GM12878 (cell line): ENCODE measurements around the gene ARHGAP5.

ENCODE experiments used
- BCL11A ChIP-seq: IDR thresholded peaks from 2 replicates; pipeline ENCODE4 v1.6.1; 2011; ENCODE audit warnings: low read depth, low read length
- CREB1 ChIP-seq: IDR thresholded peaks from 2 replicates; pipeline ENCODE4 v1.6.1; 2012; ENCODE audit warnings: low read depth, mild to moderate bottlenecking, inconsistent platforms
- EZH2 ChIP-seq: IDR thresholded peaks from 2 replicates; pipeline ENCODE4 v1.6.1; 2012; ENCODE audit warnings: low read depth, mild to moderate bottlenecking, control low read depth, inconsistent platforms, low read length, borderline replicate concordance; ENCODE audit not compliant: control insufficient read depth
- STAT3 ChIP-seq: IDR thresholded peaks from 2 replicates; pipeline ENCODE4 v1.6.1; 2011; ENCODE audit warnings: low read depth, low read length, improper control_type of control experiment
- TF ChIP-seq, protein P1 (sequence below), 3 experiments: IDR thresholded peaks in 2 of 3; conservative IDR thresholded peaks in 1 of 3; 2 replicates each; pipeline ENCODE4 v1.5.1; 2011; ENCODE audit warnings: low read depth in 3 of 3, low read length in 3 of 3, mild to moderate bottlenecking in 3 of 3, control low read depth in 2 of 3, moderate library complexity in 2 of 3, inconsistent platforms in 1 of 3, mixed read lengths in 1 of 3; ENCODE audit not compliant: control insufficient read depth in 2 of 3, insufficient read depth in 1 of 3; ENCODE audit errors: extremely low read depth in 1 of 3
- TF ChIP-seq, protein P2 (sequence below): IDR thresholded peaks from 2 replicates; pipeline ENCODE4 v1.6.1; 2011; ENCODE audit warnings: borderline replicate concordance, low read depth, mild to moderate bottlenecking, moderate library complexity, mixed read lengths, low read length; ENCODE audit not compliant: insufficient read depth; ENCODE audit errors: extremely low read length
- TF ChIP-seq, protein P3 (sequence below): IDR thresholded peaks from 2 replicates; pipeline ENCODE4 v1.6.1; 2012; ENCODE audit warnings: low read length, inconsistent platforms
- TF ChIP-seq, protein P4 (sequence below): fragments of 450-650 bp; formaldehyde crosslinking; IDR thresholded peaks from 2 replicates; pipeline ENCODE4 v1.4.0; 2020; ENCODE audit warnings: mild to moderate bottlenecking, moderate library complexity
- TF ChIP-seq, protein P5 (sequence below): fragments of 450-650 bp; formaldehyde crosslinking; IDR thresholded peaks from 2 replicates; pipeline ENCODE4 v1.4.0; 2022; ENCODE audit warnings: mild to moderate bottlenecking, moderate library complexity

DNA sequence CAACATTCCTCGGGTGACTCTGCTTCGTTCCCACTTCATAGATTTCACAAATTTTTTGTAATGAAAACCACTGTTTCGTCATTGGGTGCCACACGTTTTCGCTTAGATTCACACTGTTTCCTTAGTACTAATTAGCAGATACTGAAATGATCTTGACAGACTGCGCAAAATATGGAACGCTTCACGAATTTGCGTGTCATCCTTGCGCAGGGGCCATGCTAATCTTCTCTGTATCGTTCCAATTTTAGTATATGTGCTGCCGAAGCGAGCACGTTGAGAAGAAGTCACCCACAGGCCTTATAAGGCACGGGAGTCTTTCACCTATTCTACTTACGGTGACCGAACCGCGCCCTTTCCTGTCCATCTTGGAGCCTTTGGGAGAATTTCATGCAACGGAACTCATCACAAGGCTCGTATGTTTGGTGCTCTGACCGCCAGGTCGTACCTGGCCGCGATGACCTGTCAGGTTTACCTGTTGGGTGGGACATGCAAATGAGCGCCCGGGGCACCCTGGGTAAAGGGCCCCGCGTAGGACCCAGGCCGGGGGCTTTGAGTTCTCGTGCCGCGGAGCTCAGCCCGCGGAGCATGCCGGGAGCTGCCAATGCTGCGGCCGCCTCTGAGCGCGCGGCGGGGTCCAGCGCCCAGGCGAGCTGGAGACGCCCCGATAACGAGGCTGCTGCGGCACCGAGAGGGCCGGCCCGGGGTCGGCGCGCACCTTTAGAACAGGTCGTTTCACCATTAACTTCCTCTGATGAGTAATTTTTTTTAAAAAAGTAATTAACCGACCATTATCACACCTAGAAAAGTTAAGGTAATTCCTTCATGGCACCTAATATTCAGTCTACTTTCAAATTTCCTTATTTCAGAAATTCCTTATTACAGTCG is 126.1 kb downstream of the ARHGAP5 start, which contains the start of gene RNU6-8:
- TF ChIP-seq, protein P1, sequence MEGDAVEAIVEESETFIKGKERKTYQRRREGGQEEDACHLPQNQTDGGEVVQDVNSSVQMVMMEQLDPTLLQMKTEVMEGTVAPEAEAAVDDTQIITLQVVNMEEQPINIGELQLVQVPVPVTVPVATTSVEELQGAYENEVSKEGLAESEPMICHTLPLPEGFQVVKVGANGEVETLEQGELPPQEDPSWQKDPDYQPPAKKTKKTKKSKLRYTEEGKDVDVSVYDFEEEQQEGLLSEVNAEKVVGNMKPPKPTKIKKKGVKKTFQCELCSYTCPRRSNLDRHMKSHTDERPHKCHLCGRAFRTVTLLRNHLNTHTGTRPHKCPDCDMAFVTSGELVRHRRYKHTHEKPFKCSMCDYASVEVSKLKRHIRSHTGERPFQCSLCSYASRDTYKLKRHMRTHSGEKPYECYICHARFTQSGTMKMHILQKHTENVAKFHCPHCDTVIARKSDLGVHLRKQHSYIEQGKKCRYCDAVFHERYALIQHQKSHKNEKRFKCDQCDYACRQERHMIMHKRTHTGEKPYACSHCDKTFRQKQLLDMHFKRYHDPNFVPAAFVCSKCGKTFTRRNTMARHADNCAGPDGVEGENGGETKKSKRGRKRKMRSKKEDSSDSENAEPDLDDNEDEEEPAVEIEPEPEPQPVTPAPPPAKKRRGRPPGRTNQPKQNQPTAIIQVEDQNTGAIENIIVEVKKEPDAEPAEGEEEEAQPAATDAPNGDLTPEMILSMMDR (IDR thresholded peaks at IDR 0.05 in 2 of 3, conservative IDR thresholded peaks at IDR 0.05 in 1 of 3; ENCODE audit: control insufficient read depth in 2 of 3, extremely low read depth in 1 of 3, insufficient read depth in 1 of 3, low read depth in 3 of 3, low read length in 3 of 3): no peak
- TF ChIP-seq, protein P2, sequence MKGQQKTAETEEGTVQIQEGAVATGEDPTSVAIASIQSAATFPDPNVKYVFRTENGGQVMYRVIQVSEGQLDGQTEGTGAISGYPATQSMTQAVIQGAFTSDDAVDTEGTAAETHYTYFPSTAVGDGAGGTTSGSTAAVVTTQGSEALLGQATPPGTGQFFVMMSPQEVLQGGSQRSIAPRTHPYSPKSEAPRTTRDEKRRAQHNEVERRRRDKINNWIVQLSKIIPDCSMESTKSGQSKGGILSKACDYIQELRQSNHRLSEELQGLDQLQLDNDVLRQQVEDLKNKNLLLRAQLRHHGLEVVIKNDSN: no peak
- no peak for TF ChIP-seq BCL11A
- no peak for TF ChIP-seq EZH2
- peak; percentile 41; the same call in 1 of the 2 replicates for TF ChIP-seq CREB1
- TF ChIP-seq, protein P3, sequence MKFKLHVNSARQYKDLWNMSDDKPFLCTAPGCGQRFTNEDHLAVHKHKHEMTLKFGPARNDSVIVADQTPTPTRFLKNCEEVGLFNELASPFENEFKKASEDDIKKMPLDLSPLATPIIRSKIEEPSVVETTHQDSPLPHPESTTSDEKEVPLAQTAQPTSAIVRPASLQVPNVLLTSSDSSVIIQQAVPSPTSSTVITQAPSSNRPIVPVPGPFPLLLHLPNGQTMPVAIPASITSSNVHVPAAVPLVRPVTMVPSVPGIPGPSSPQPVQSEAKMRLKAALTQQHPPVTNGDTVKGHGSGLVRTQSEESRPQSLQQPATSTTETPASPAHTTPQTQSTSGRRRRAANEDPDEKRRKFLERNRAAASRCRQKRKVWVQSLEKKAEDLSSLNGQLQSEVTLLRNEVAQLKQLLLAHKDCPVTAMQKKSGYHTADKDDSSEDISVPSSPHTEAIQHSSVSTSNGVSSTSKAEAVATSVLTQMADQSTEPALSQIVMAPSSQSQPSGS: no peak
- TF ChIP-seq, protein P4, sequence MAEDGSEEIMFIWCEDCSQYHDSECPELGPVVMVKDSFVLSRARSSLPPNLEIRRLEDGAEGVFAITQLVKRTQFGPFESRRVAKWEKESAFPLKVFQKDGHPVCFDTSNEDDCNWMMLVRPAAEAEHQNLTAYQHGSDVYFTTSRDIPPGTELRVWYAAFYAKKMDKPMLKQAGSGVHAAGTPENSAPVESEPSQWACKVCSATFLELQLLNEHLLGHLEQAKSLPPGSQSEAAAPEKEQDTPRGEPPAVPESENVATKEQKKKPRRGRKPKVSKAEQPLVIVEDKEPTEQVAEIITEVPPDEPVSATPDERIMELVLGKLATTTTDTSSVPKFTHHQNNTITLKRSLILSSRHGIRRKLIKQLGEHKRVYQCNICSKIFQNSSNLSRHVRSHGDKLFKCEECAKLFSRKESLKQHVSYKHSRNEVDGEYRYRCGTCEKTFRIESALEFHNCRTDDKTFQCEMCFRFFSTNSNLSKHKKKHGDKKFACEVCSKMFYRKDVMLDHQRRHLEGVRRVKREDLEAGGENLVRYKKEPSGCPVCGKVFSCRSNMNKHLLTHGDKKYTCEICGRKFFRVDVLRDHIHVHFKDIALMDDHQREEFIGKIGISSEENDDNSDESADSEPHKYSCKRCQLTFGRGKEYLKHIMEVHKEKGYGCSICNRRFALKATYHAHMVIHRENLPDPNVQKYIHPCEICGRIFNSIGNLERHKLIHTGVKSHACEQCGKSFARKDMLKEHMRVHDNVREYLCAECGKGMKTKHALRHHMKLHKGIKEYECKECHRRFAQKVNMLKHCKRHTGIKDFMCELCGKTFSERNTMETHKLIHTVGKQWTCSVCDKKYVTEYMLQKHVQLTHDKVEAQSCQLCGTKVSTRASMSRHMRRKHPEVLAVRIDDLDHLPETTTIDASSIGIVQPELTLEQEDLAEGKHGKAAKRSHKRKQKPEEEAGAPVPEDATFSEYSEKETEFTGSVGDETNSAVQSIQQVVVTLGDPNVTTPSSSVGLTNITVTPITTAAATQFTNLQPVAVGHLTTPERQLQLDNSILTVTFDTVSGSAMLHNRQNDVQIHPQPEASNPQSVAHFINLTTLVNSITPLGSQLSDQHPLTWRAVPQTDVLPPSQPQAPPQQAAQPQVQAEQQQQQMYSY (CRISPR knock-in tag): no peak
- TF ChIP-seq STAT3: no peak
- TF ChIP-seq, protein P5, sequence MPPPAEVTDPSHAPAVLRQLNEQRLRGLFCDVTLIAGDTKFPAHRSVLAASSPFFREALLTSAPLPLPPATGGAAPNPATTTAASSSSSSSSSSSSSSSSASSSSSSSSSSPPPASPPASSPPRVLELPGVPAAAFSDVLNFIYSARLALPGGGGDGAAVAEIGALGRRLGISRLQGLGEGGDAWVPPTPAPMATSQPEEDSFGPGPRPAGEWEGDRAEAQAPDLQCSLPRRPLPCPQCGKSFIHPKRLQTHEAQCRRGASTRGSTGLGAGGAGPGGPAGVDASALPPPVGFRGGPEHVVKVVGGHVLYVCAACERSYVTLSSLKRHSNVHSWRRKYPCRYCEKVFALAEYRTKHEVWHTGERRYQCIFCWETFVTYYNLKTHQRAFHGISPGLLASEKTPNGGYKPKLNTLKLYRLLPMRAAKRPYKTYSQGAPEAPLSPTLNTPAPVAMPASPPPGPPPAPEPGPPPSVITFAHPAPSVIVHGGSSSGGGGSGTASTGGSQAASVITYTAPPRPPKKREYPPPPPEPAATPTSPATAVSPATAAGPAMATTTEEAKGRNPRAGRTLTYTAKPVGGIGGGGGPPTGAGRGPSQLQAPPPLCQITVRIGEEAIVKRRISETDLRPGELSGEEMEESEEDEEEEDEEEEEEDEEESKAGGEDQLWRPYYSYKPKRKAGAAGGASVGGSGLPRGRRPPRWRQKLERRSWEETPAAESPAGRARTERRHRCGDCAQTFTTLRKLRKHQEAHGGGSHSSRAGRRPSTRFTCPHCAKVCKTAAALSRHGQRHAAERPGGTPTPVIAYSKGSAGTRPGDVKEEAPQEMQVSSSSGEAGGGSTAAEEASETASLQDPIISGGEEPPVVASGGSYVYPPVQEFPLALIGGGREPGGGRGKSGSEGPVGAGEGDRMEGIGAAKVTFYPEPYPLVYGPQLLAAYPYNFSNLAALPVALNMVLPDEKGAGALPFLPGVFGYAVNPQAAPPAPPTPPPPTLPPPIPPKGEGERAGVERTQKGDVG (CRISPR knock-in tag): no peak
